Measurements from ENCODE around the gene EVA1A.

EVA1A gene

GRCh38 chr2:75560022-75560767 lies 544 bp downstream of the EVA1A start:
- H3K4me1 ChIP-seq: peaks cover 0 to 19% (median 7%) of the 10 kb centered on the region in 10 experiments; a peak in 12 of 20 replicates
- H4K20me1 ChIP-seq: no peaks in the 10 kb centered on the region
- H3K27me3 ChIP-seq: peaks cover 20 to 29% (median 24%) of the 10 kb centered on the region in 11 experiments; a peak in 20 of 22 replicates
- TF ChIP-seq Cebpa-rat (IDR thresholded peaks at IDR 0.05): no peak
- 0 out of 22 replicates have a peak, but pooled peaks cover 0 to 3% (median 0%) of the 10 kb centered on the region in 11 experiments for H3K9me3 ChIP-seq (replicated peaks in 1 of 11)
- peak overlapping the region in 1 of 11 experiments; percentile 10; a peak in 1 of 22 replicates for H3K27ac ChIP-seq
- peak overlapping the region; percentile 42 to 73 (median 63) for H3K4me3 ChIP-seq
- H3K36me3 ChIP-seq: no peaks in the 10 kb centered on the region
- H3K4me2 ChIP-seq: peak overlapping the region; percentile 81 to 92 (median 86)
- H3K9ac ChIP-seq: peak overlapping the region in 8 of 11 experiments; percentile 37 to 68 (median 52); a peak in 16 of 22 replicates

GRCh38 chr2:75559680-75560021 lies 1.1 kb downstream of the EVA1A start:
- TF ChIP-seq Cebpa-rat (IDR thresholded peaks at IDR 0.05): no peak
- Histone ChIP-seq H3K4me3 (no peak overlapping the region), H3K4me1 (peaks cover 0 to 19% (median 7%) of the 10 kb centered on the region in 10 experiments; a peak in 12 of 20 replicates), H3K27me3 (peaks cover 20 to 29% (median 24%) of the 10 kb centered on the region in 11 experiments; a peak in 20 of 22 replicates), H3K36me3 (no peaks in the 10 kb centered on the region), H3K27ac (no peak overlapping the region), H4K20me1 (no peaks in the 10 kb centered on the region), H3K9me3 (replicated peaks in 1 of 11) (0 out of 22 replicates have a peak, but pooled peaks cover 0 to 3% (median 0%) of the 10 kb centered on the region in 11 experiments), H3K9ac (no peak overlapping the region), H3K4me2 (peak overlapping the region in 9 of 11 experiments; percentile 81 to 90 (median 86); a peak in 14 of 22 replicates)

- Histone ChIP-seq H3K36me3 (no peaks in the 10 kb centered on the region), H3K27me3 (peaks cover 20 to 29% (median 24%) of the 10 kb centered on the region in 11 experiments; a peak in 20 of 22 replicates), H4K20me1 (no peaks in the 10 kb centered on the region), H3K4me1 (peaks cover 0 to 19% (median 7%) of the 10 kb centered on the region in 10 experiments; a peak in 12 of 20 replicates), H3K4me3 (no peak overlapping the region), H3K27ac (no peak overlapping the region), H3K9me3 (replicated peaks in 1 of 11) (0 out of 22 replicates have a peak, but pooled peaks cover 0 to 3% (median 0%) of the 10 kb centered on the region in 11 experiments), H3K4me2 (peak overlapping the region in 8 of 11 experiments; percentile 29 to 70 (median 52); a peak in 14 of 22 replicates), H3K9ac (no peak overlapping the region)
- 0 out of 22 replicates have a peak, but pooled peaks of 1 of the 11 experiments have one; percentile 7 for TF ChIP-seq Cebpa-rat (IDR thresholded peaks at IDR 0.05)
Measured at GRCh38 chr2:75558786-75559679, 1.7 kb downstream of the EVA1A start.

GRCh38 chr2:75558136-75558535 lies 2.6 kb downstream of the EVA1A start:
- Histone ChIP-seq H3K27me3 (peaks cover 20 to 29% (median 24%) of the 10 kb centered on the region in 11 experiments; a peak in 20 of 22 replicates), H3K9ac (no peak overlapping the region), H3K4me2 (no peak overlapping the region), H4K20me1 (no peaks in the 10 kb centered on the region), H3K9me3 (replicated peaks in 1 of 11) (0 out of 22 replicates have a peak, but pooled peaks cover 0 to 3% (median 0%) of the 10 kb centered on the region in 11 experiments), H3K36me3 (no peaks in the 10 kb centered on the region), H3K27ac (no peak overlapping the region), H3K4me3 (no peak overlapping the region), H3K4me1 (peaks cover 0 to 19% (median 7%) of the 10 kb centered on the region in 10 experiments; a peak in 12 of 20 replicates)
- TF ChIP-seq Cebpa-rat (IDR thresholded peaks at IDR 0.05): no peak

- peaks cover 0 to 19% (median 7%) of the 10 kb centered on the region in 10 experiments; a peak in 12 of 20 replicates for H3K4me1 ChIP-seq
- peaks cover 20 to 29% (median 24%) of the 10 kb centered on the region in 11 experiments; a peak in 20 of 22 replicates for H3K27me3 ChIP-seq
- no peak for TF ChIP-seq Cebpa-rat (IDR thresholded peaks at IDR 0.05)
- no peak overlapping the region for H3K27ac ChIP-seq
- no peaks in the 10 kb centered on the region for H4K20me1 ChIP-seq
- H3K9ac ChIP-seq: no peak overlapping the region
- H3K9me3 ChIP-seq (replicated peaks in 1 of 11): 0 out of 22 replicates have a peak, but pooled peaks cover 0 to 3% (median 0%) of the 10 kb centered on the region in 11 experiments
- H3K4me2 ChIP-seq: no peak overlapping the region
- H3K4me3 ChIP-seq: no peak overlapping the region
- no peaks in the 10 kb centered on the region for H3K36me3 ChIP-seq
Measured at GRCh38 chr2:75557474-75558133, 3.1 kb downstream of the EVA1A start.

GRCh38 chr2:75556679-75557366 lies 3.9 kb downstream of the EVA1A start:
- H3K4me1 ChIP-seq: peaks cover 0 to 19% (median 7%) of the 10 kb centered on the region in 10 experiments; a peak in 12 of 20 replicates
- H3K27ac ChIP-seq: no peak overlapping the region
- peaks cover 20 to 22% (median 21%) of the 10 kb centered on the region in 11 experiments; a peak in 20 of 22 replicates for H3K27me3 ChIP-seq
- H3K9ac ChIP-seq: no peak overlapping the region
- no peak overlapping the region for H3K4me2 ChIP-seq
- no peaks in the 10 kb centered on the region for H4K20me1 ChIP-seq
- TF ChIP-seq Cebpa-rat (IDR thresholded peaks at IDR 0.05): no peak
- H3K36me3 ChIP-seq: no peaks in the 10 kb centered on the region
- no peak overlapping the region for H3K4me3 ChIP-seq
- 0 out of 22 replicates have a peak, but pooled peaks cover 0 to 3% (median 0%) of the 10 kb centered on the region in 11 experiments for H3K9me3 ChIP-seq (replicated peaks in 1 of 11)

GRCh38 chr2:75555701-75556100 lies 5.0 kb downstream of the EVA1A start:
- H3K27ac ChIP-seq: no peak overlapping the region
- no peak for TF ChIP-seq Cebpa-rat (IDR thresholded peaks at IDR 0.05)
- peaks cover 9 to 11% (median 10%) of the 10 kb centered on the region in 11 experiments; a peak in 20 of 22 replicates for H3K27me3 ChIP-seq
- no peaks in the 10 kb centered on the region for H4K20me1 ChIP-seq
- no peak overlapping the region for H3K4me3 ChIP-seq
- no peak overlapping the region for H3K4me2 ChIP-seq
- H3K9ac ChIP-seq: no peak overlapping the region
- H3K4me1 ChIP-seq: peaks cover 0 to 19% (median 7%) of the 10 kb centered on the region in 10 experiments; a peak in 12 of 20 replicates
- H3K36me3 ChIP-seq: no peaks in the 10 kb centered on the region
- 0 out of 22 replicates have a peak, but pooled peaks cover 0 to 3% (median 0%) of the 10 kb centered on the region in 11 experiments for H3K9me3 ChIP-seq (replicated peaks in 1 of 11)

All from BLaER1 treated with 17β-estradiol and CSF1 and Interleukin-3, amounts not matched to agents 10 nM and 100 nM (cell line).